ENCODE measurements around the gene HMGB4.

GRCh38 chr1:33874636-33875035 lies 10.8 kb downstream of the HMGB4 start:
- no peak for TF ChIP-seq CTCF (IDR thresholded peaks at IDR 0.05; ENCODE audit: extremely low read depth in 1 of 2, insufficient read depth in 1 of 2, low read depth in 1 of 2, low read length in 2 of 2)
- TF ChIP-seq POLR2AphosphoS5 (IDR thresholded peaks at IDR 0.05; ENCODE audit: insufficient read depth, low read depth, low read length), result no peak
- TF ChIP-seq FOS (IDR thresholded peaks at IDR 0.05; ENCODE audit: borderline replicate concordance, insufficient read depth, low read length), result no peak
